ENCODE results near the gene YARS2.

The YARS2 gene

GRCh38 chr12:32755654-32756475, at the start of gene YARS2:
Gene YARS2 (minus strand): TSS chr12:32755897. CDS start chr12:32755874, 23 bp downstream.
- peak; percentile 95 for DNase-seq

GRCh38 chr12:32804301-32804700, 48.6 kb upstream of the YARS2 start:
- no peak for DNase-seq

- DNase-seq: no peak
Measured at GRCh38 chr12:32801269-32801980, 45.7 kb upstream of the YARS2 start.

- no peak for DNase-seq
Measured at GRCh38 chr12:32794281-32794680, 38.6 kb upstream of the YARS2 start.

- no peak for DNase-seq
Measured at GRCh38 chr12:32789916-32790315, 34.2 kb upstream of the YARS2 start.

- no peak for DNase-seq
Measured at GRCh38 chr12:32789446-32789845, 33.7 kb upstream of the YARS2 start.

GRCh38 chr12:32788405-32788804, 32.7 kb upstream of the YARS2 start:
- DNase-seq: no peak

GRCh38 chr12:32785557-32785956, 29.9 kb upstream of the YARS2 start:
- no peak for DNase-seq

GRCh38 chr12:32783029-32783428, 27.3 kb upstream of the YARS2 start:
- DNase-seq: no peak

GRCh38 chr12:32780071-32780470, 24.4 kb upstream of the YARS2 start:
- DNase-seq: no peak

GRCh38 chr12:32777691-32778175, 22.0 kb upstream of the YARS2 start:
- no peak for DNase-seq

- no peak for DNase-seq
Measured at GRCh38 chr12:32777159-32777558, 21.5 kb upstream of the YARS2 start.

- no peak for DNase-seq
Measured at GRCh38 chr12:32776258-32776657, 20.6 kb upstream of the YARS2 start.

- DNase-seq: no peak
Measured at GRCh38 chr12:32773691-32774090, 18.0 kb upstream of the YARS2 start.

GRCh38 chr12:32770141-32770540, 14.4 kb upstream of the YARS2 start:
- no peak for DNase-seq

GRCh38 chr12:32768518-32768917, 12.8 kb upstream of the YARS2 start:
- DNase-seq: no peak

GRCh38 chr12:32765906-32766305, 10.2 kb upstream of the YARS2 start:
- no peak for DNase-seq

GRCh38 chr12:32761716-32762115, 6.0 kb upstream of the YARS2 start:
- no peak for DNase-seq

GRCh38 chr12:32757157-32757556, 1.5 kb upstream of the YARS2 start:
- no peak for DNase-seq

GRCh38 chr12:32756476-32757066, 874 bp upstream of the YARS2 start:
- DNase-seq: no peak

GRCh38 chr12:32755051-32755653, 545 bp downstream of the YARS2 start:
- peak; percentile 88 for DNase-seq

- no peak for DNase-seq
Measured at GRCh38 chr12:32754111-32754510, 1.6 kb downstream of the YARS2 start.

GRCh38 chr12:32753605-32754004, 2.1 kb downstream of the YARS2 start:
- no peak for DNase-seq
